ENCODE measurements around the gene ETHE1.

Gene ETHE1

GRCh38 chr19:43488179-43488578, 38.8 kb downstream of the ETHE1 start:
- DNase-seq, result no peak

GRCh38 chr19:43486412-43486811, 40.6 kb downstream of the ETHE1 start:
- DNase-seq, result no peak

- DNase-seq, result no peak
These were observed 41.0 kb downstream of the ETHE1 start for GRCh38 chr19:43485951-43486350.

GRCh38 chr19:43483281-43483680, 43.7 kb downstream of the ETHE1 start:
- DNase-seq, result no peak

- no peak for DNase-seq
These were observed 44.8 kb downstream of the ETHE1 start for GRCh38 chr19:43482193-43482592.

- DNase-seq, result no peak
These were observed 45.3 kb downstream of the ETHE1 start for GRCh38 chr19:43481701-43482100.

GRCh38 chr19:43480574-43480973, 46.4 kb downstream of the ETHE1 start:
- no peak for DNase-seq

GRCh38 chr19:43479961-43480561, 46.9 kb downstream of the ETHE1 start:
- no peak for DNase-seq

GRCh38 chr19:43479226-43479625, 47.8 kb downstream of the ETHE1 start:
- DNase-seq, result no peak

GRCh38 chr19:43478323-43478722, 48.7 kb downstream of the ETHE1 start:
- no peak for DNase-seq

GRCh38 chr19:43476606-43477005, 50.4 kb downstream of the ETHE1 start:
- DNase-seq, result no peak

- DNase-seq, result peak; percentile 93
These were observed 51.9 kb downstream of the ETHE1 start for GRCh38 chr19:43474986-43475705.

GRCh38 chr19:43474487-43474886, 52.5 kb downstream of the ETHE1 start:
- no peak for DNase-seq

- DNase-seq, result no peak
These were observed 55.9 kb downstream of the ETHE1 start for GRCh38 chr19:43471091-43471490.

- DNase-seq, result no peak
These were observed 56.7 kb downstream of the ETHE1 start for GRCh38 chr19:43470288-43470687.

GRCh38 chr19:43469160-43469480, 57.9 kb downstream of the ETHE1 start:
- no peak for DNase-seq

GRCh38 chr19:43468354-43469159, 58.4 kb downstream of the ETHE1 start:
- DNase-seq, result no peak

GRCh38 chr19:43467730-43468129, 59.3 kb downstream of the ETHE1 start:
- DNase-seq, result no peak

- DNase-seq, result no peak
These were observed 59.7 kb downstream of the ETHE1 start for GRCh38 chr19:43467276-43467675.

- DNase-seq, result no peak
These were observed 60.2 kb downstream of the ETHE1 start for GRCh38 chr19:43466793-43467192.

GRCh38 chr19:43465468-43466120, 61.4 kb downstream of the ETHE1 start, which contains the start of gene LYPD3:
Gene LYPD3, minus strand, starts transcription at chr19:43465608. Its CDS starts 37 bp downstream, at chr19:43465571.
- DNase-seq, result no peak

- DNase-seq, result peak; percentile 72
These were observed 62.7 kb downstream of the ETHE1 start for GRCh38 chr19:43464134-43464775.

Measured in NCI-H1105 (cell line).